ENCODE results near the gene MAST3. TPM values are rescaled to one million over a fixed set of nuclear protein-coding genes. Genes with fewer than 3 reads are reported as not detected.
A peak's percentile ranks its signal among the peaks of the same experiment; 100 is the strongest.

The MAST3 gene
- total and polyA plus RNA-seq, 2 of the 8 experiments (the other 6 are each of a cell fraction or from before 2014, with no cell fraction given) = 3.4 to 9.0 TPM

- Histone ChIP-seq H3K4me1 (replicated peaks in 1 of 4; ENCODE audit: control insufficient read depth in 3 of 4, insufficient read depth in 4 of 4, low read length in 3 of 4) (no peaks in the 10 kb centered on the region), H4K91ac (replicated peaks; ENCODE audit: insufficient read length, low read length) (no peak overlapping the region), H3K9me3 (ENCODE audit: insufficient read depth in 2 of 2, low read depth in 1 of 2, low read length in 1 of 2) (no peaks in the 10 kb centered on the region), H3K4me3 (ENCODE audit: extremely low read depth in 1 of 4, insufficient read depth in 2 of 4, low read depth in 3 of 4, low read length in 4 of 4) (no peak overlapping the region), H4K20me1 (replicated peaks in 1 of 2; ENCODE audit: control insufficient read depth in 1 of 2, insufficient read depth in 2 of 2, low read length in 2 of 2) (no peaks in the 10 kb centered on the region), H3K23ac (ENCODE audit: insufficient read length) (no peak overlapping the region), H3K4ac (replicated peaks; ENCODE audit: insufficient read length, low read depth, low read length) (no peak overlapping the region), H2BK5ac (ENCODE audit: low read depth, low read length) (no peak overlapping the region), H2AK5ac (ENCODE audit: low read depth, low read length) (no peak overlapping the region), H3K4me2 (ENCODE audit: insufficient read depth in 1 of 2, low read depth in 2 of 2, low read length in 2 of 2) (no peak overlapping the region), H3K79me2 (ENCODE audit: control insufficient read depth in 1 of 2, insufficient read depth in 2 of 2, low read length in 2 of 2) (no peaks in the 10 kb centered on the region), H4K8ac (ENCODE audit: extremely low read depth, insufficient read depth, low read length) (no peak overlapping the region), H2BK12ac (ENCODE audit: low read depth, low read length) (no peak overlapping the region), H3K23me2 (ENCODE audit: low read depth, low read length) (no peaks in the 10 kb centered on the region), H3K18ac (ENCODE audit: extremely low read depth, low read length) (no peak overlapping the region), H3K56ac (replicated peaks; ENCODE audit: insufficient read length, low read depth, low read length) (no peak overlapping the region), H3K14ac (ENCODE audit: insufficient read length) (no peak overlapping the region), H2BK120ac (replicated peaks; ENCODE audit: low read depth, low read length) (no peak overlapping the region), H4K5ac (ENCODE audit: insufficient read length, low read depth, low read length) (no peak overlapping the region), H2AFZ (ENCODE audit: low read length) (no peak overlapping the region), H3K9ac (replicated peaks in 1 of 4; ENCODE audit: extremely low read depth in 1 of 4, low read depth in 3 of 4, low read length in 3 of 4) (no peak overlapping the region), H2BK20ac (ENCODE audit: low read length) (no peak overlapping the region), H3K27ac (ENCODE audit: low read depth, low read length) (no peak overlapping the region), H3K79me1 (ENCODE audit: low read depth, low read length) (no peaks in the 10 kb centered on the region), H2BK15ac (ENCODE audit: low read length) (no peak overlapping the region), H3K36me3 (ENCODE audit: control insufficient read depth in 2 of 4, insufficient read depth in 4 of 4, low read length in 3 of 4) (no peaks in the 10 kb centered on the region), H3K27me3 (replicated peaks in 1 of 4; ENCODE audit: control insufficient read depth in 3 of 4, extremely low read depth in 1 of 4, insufficient read depth in 3 of 4, low read length in 3 of 4) (no peaks in the 10 kb centered on the region)
- TF ChIP-seq RAD21 (IDR thresholded peaks at IDR 0.05 in 1 of 2, conservative IDR thresholded peaks at IDR 0.05 in 1 of 2; ENCODE audit: low read depth in 2 of 2, low read length in 2 of 2) = peak; percentile 31 to 53
- TF ChIP-seq CTCF (IDR thresholded peaks at IDR 0.05; ENCODE audit: control extremely low read depth in 1 of 3, insufficient read depth in 1 of 3, low read depth in 1 of 3, low read length in 3 of 3) = peak in 2 of 3 experiments; percentile 39 to 44; a peak in 2 of 4 replicates
- no peak for TF ChIP-seq JUND (IDR thresholded peaks at IDR 0.05; ENCODE audit: low read length)
- POLR2A ChIA-PET (ENCODE audit: partially characterized antibody) = no interaction called here
- DNase-seq (ENCODE audit: low read depth in 1 of 2, low spot score in 2 of 2) = no peak
- CTCF ChIA-PET (ENCODE audit: partially characterized antibody) = interaction anchor here (0.9 to 1.6 kb wide), 8 partner anchors 9 to 205 kb away, joined by 3 to 5 read pairs (median 3); no protein-coding TSS in a partner anchor
- FAIRE-seq = no peak
- 88% methylated on average over 9 of the region's 9 CpGs; no CpG with 5 or more reads in 1 of the 2 experiments for WGBS, 2 experiments (ENCODE audit: extremely low coverage in 1 of 2, insufficient coverage in 1 of 2, insufficient read length in 1 of 2, insufficient replicate concordance in 2 of 2, low coverage in 1 of 2, low lambda C conversion rate in 2 of 2, missing lambda C conversion rate in 1 of 2)
These were observed 23.4 kb upstream of the MAST3 start for GRCh38 chr19:18074192-18074591.

Measured in H1 (cell line).